Subcutaneous adipose tissue (tissue), 4 donors: ENCODE measurements around the gene PRSS57. TPM values are rescaled to one million over a fixed set of nuclear protein-coding genes. Genes with fewer than 3 reads are reported as not detected.

Experiments
- total RNA-seq, 4 donors: library from RNA; depleted of rRNA; stranded (reverse); fragments of >200 nt; gene quantifications; one replicate each; pipeline ENCODE4 v1.1.0, GENCODE V29; 2016
- TF ChIP-seq, protein P1 (sequence below): fragments of 450-650 bp; IDR thresholded peaks from one replicate; pipeline ENCODE4 v1.5.1; 2016; ENCODE audit warnings: low read depth, mild to moderate bottlenecking, control low read depth, antibody characterized with exemption, moderate library complexity

PRSS57 gene
- total RNA-seq, 4 donors from 2014 or later: not detected

GRCh38 chr19:681029-682019 is 13.9 kb downstream of the PRSS57 start:
- TF ChIP-seq, protein P1, sequence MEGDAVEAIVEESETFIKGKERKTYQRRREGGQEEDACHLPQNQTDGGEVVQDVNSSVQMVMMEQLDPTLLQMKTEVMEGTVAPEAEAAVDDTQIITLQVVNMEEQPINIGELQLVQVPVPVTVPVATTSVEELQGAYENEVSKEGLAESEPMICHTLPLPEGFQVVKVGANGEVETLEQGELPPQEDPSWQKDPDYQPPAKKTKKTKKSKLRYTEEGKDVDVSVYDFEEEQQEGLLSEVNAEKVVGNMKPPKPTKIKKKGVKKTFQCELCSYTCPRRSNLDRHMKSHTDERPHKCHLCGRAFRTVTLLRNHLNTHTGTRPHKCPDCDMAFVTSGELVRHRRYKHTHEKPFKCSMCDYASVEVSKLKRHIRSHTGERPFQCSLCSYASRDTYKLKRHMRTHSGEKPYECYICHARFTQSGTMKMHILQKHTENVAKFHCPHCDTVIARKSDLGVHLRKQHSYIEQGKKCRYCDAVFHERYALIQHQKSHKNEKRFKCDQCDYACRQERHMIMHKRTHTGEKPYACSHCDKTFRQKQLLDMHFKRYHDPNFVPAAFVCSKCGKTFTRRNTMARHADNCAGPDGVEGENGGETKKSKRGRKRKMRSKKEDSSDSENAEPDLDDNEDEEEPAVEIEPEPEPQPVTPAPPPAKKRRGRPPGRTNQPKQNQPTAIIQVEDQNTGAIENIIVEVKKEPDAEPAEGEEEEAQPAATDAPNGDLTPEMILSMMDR: no peak

GRCh38 chr19:680287-681028 is 14.8 kb downstream of the PRSS57 start:
- TF ChIP-seq, protein P1: no peak

GRCh38 chr19:679418-680286 is 15.6 kb downstream of the PRSS57 start:
- TF ChIP-seq, protein P1: no peak

DNA sequence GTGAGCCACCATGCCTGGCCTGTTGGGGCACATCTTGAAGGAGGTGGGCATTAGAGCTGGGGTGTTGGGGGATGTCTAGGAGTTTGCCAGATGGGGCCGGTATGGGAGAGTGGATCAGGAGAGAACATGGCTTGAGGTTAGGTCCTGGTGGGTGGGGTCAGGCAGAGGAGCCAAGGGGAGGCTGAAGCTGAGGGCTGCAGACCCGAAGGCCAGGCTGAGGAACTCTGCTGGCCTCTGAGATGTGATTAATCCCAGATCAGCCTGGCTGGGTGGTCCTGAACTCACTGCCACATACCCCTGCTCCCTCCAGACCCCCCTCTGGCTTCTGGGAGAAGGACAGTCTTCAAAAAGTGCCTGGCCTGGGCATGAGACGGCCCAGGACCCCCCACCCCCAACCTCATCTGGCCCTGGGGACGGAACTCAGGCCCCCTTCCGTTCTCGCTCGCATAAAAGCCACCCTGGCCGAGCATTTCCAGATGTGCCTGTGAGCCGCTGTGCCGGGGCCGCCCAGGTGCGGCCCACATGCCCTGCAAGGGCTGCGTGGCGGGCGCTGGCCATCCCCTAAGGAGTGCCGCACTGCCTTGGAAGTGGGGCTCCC is 16.4 kb downstream of the PRSS57 start:
- TF ChIP-seq, protein P1: no peak

DNA sequence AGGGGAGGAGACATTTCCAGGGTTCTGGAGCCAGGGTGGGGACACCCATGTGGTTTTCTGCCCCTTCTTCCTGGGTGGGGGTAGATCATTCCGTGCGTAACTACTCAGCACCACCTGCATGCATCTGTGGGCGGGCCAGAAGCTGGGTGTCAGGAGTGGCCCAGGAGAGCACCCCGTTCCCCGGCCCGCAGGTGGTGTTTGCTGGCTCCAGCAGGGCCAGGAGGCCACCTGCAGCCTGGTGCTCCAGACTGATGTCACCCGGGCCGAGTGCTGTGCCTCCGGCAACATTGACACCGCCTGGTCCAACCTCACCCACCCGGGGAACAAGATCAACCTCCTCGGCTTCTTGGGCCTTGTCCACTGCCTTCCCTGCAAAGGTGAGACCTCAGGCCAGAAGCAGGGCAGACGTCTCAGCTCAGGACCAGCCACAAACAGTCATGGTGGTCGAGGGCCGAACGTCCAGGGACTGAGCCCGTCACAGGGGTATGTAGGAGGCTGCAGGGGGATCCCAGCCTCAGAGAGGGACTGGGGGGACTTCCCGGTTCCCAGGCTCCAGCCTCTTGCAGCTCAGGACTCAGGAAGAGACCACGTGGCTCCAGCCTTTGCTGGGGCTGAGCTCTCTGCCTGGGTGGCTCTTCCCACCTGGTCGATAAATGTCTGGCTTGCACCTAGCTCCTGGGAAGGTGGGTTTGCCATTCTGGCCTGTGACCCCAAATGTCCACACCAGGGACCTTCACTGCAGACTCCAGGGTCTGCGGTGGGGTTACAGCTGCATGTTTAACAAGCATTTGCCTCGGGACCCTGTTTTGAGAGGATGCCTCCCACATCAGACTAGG is 17.4 kb downstream of the PRSS57 start:
- TF ChIP-seq, protein P1: no peak

DNA sequence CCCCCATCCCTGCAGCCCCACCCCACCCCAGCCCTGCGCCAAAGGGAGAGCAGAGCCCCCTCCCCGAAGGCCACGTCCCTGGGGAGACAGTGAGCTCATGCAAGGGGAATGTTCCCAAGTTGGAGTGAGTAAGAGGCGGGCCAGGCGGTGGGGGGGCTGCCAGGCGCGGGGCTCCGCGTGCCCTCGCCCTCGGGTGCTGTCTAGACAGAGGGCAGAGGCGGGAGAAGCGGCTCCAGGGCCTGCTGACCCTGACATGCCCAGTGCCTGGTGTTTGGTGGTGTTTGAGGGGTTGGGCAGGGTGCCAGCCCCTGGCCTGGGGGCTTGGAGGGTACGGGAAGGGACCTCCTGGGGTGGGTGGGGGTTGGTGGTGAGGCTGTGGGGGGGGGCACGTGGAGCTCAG is 18.1 kb downstream of the PRSS57 start:
- TF ChIP-seq, protein P1: no peak
